PC-3 (cell line): ENCODE data around the gene FCN3.

Experiments used
- EZH2 ChIP-seq: fragments of 300-600 bp; sonication (generic); IDR thresholded peaks from one replicate; pipeline ENCODE4 v1.6.1; 2017; ENCODE audit warnings: antibody characterized with exemption, mild to moderate bottlenecking, low read length; ENCODE audit not compliant: unreplicated experiment
- EZH2phosphoT487 ChIP-seq: fragments of 300-600 bp; sonication (generic); IDR thresholded peaks from 2 replicates; pipeline ENCODE4 v1.6.1; 2018; ENCODE audit warnings: mild to moderate bottlenecking, antibody characterized with exemption, low read length, borderline replicate concordance
- TF ChIP-seq, protein P1 (sequence below): fragments of 300-600 bp; sonication (generic); conservative IDR thresholded peaks from 2 replicates; pipeline ENCODE4 v1.5.1; 2017; ENCODE audit warnings: antibody characterized with exemption, low read depth, mild to moderate bottlenecking, low read length

GRCh38 chr1:27359822-27360158 lies 14.8 kb downstream of the FCN3 start:
- TF ChIP-seq EZH2phosphoT487 (no peak), EZH2 (no peak)
- TF ChIP-seq, protein P1, sequence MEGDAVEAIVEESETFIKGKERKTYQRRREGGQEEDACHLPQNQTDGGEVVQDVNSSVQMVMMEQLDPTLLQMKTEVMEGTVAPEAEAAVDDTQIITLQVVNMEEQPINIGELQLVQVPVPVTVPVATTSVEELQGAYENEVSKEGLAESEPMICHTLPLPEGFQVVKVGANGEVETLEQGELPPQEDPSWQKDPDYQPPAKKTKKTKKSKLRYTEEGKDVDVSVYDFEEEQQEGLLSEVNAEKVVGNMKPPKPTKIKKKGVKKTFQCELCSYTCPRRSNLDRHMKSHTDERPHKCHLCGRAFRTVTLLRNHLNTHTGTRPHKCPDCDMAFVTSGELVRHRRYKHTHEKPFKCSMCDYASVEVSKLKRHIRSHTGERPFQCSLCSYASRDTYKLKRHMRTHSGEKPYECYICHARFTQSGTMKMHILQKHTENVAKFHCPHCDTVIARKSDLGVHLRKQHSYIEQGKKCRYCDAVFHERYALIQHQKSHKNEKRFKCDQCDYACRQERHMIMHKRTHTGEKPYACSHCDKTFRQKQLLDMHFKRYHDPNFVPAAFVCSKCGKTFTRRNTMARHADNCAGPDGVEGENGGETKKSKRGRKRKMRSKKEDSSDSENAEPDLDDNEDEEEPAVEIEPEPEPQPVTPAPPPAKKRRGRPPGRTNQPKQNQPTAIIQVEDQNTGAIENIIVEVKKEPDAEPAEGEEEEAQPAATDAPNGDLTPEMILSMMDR, result no peak
